K562 (cell line): ENCODE results near the gene MOSPD2. TPM values are rescaled to one million over a fixed set of nuclear protein-coding genes. Genes with fewer than 3 reads are reported as not detected.

ENCODE experiments used
- MAZ ChIP-seq, 2 experiments: fragments of 450-650 bp in 1 of 2; sonication (generic) in 1 of 2; formaldehyde crosslinking; IDR thresholded peaks in 1 of 2; conservative IDR thresholded peaks in 1 of 2; 2 replicates each; pipeline versions ENCODE4 v1.4.0 to v1.5.0; 2020; ENCODE audit warnings: mild to moderate bottlenecking in 1 of 2, missing genetic modification reagents in 1 of 2
- polyA plus RNA-seq, 8 experiments: library from polyadenylated mRNA; depleted of rRNA in 4 of 8; stranded (reverse) in 5 of 8; unstranded in 3 of 8; fragments of >200 nt; fragmentation: Nextera tagmentation in 2 of 8; fragmentation: Illumina TruSeq in 1 of 8; extraction: Ambion mirVana in 2 of 8; extraction: Trizol in 1 of 8; gene quantifications; 2 replicates each; pipeline versions ENCODE4 v1.2.1 to v1.2.3, GENCODE V29; 2011 to 2014; ENCODE audit warnings: inconsistent platforms in 1 of 8, missing spikeins in 1 of 8
- total RNA-seq, 7 experiments: library from RNA; depleted of rRNA in 6 of 7; stranded (reverse); fragments of >200 nt in 6 of 7; fragmentation: Illumina TruSeq in 2 of 7; extraction: Trizol in 2 of 7; gene quantifications; 2 replicates each; pipeline versions ENCODE4 v1.2.1 to v1.2.3, GENCODE V29; 2011 to 2021; ENCODE audit warnings: low replicate concordance in 1 of 7
- TF ChIP-seq, protein P1 (sequence below), 2 experiments: fragments of 450-650 bp in 1 of 2; sonication (generic) in 1 of 2; formaldehyde crosslinking in 1 of 2; IDR thresholded peaks; 2 replicates each; pipeline versions ENCODE4 v1.7.1 to v1.9.0; 2016 to 2022; ENCODE audit warnings: inconsistent platforms in 1 of 2, mild to moderate bottlenecking in 1 of 2, missing genetic modification reagents in 1 of 2

The MOSPD2 gene
- total and polyA plus RNA-seq, 9 of the 15 experiments (the other 6 are each of a cell fraction or from before 2014, with no cell fraction given): 3.9 to 12.2 (median 9.2) TPM

GRCh38 chrX:14872851-14873675 is at the start of gene MOSPD2, which contains the start of gene FANCB (continued):
- TF ChIP-seq, protein P1, sequence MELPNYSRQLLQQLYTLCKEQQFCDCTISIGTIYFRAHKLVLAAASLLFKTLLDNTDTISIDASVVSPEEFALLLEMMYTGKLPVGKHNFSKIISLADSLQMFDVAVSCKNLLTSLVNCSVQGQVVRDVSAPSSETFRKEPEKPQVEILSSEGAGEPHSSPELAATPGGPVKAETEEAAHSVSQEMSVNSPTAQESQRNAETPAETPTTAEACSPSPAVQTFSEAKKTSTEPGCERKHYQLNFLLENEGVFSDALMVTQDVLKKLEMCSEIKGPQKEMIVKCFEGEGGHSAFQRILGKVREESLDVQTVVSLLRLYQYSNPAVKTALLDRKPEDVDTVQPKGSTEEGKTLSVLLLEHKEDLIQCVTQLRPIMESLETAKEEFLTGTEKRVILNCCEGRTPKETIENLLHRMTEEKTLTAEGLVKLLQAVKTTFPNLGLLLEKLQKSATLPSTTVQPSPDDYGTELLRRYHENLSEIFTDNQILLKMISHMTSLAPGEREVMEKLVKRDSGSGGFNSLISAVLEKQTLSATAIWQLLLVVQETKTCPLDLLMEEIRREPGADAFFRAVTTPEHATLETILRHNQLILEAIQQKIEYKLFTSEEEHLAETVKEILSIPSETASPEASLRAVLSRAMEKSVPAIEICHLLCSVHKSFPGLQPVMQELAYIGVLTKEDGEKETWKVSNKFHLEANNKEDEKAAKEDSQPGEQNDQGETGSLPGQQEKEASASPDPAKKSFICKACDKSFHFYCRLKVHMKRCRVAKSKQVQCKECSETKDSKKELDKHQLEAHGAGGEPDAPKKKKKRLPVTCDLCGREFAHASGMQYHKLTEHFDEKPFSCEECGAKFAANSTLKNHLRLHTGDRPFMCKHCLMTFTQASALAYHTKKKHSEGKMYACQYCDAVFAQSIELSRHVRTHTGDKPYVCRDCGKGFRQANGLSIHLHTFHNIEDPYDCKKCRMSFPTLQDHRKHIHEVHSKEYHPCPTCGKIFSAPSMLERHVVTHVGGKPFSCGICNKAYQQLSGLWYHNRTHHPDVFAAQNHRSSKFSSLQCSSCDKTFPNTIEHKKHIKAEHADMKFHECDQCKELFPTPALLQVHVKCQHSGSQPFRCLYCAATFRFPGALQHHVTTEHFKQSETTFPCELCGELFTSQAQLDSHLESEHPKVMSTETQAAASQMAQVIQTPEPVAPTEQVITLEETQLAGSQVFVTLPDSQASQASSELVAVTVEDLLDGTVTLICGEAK (IDR thresholded peaks at IDR 0.05): peak; percentile 52; the same call in 1 of the 2 replicates
- TF ChIP-seq, protein P1 (CRISPR knock-in tag; IDR thresholded peaks at IDR 0.05): no peak
- TF ChIP-seq MAZ (CRISPR knock-in tag; conservative IDR thresholded peaks at IDR 0.05 in 1 of 2, IDR thresholded peaks at IDR 0.05 in 1 of 2): peak; percentile 43 to 50; a peak in 2 of 4 replicates
